AG09319 (cell line): ENCODE results near the gene MRPL58.
"Not testable (repeated sequence)": the region's sequence is repeated elsewhere in the genome, so short reads cannot be mapped to it uniquely, and the experiment has no call there.

ENCODE experiments used
- DNase-seq: peaks from one replicate; pipeline ENCODE4 v3.0.0-alpha.2; 2010; ENCODE audit warnings: low read depth; ENCODE audit errors: extremely low read depth
- CTCF ChIP-seq: IDR thresholded peaks from 2 replicates; pipeline ENCODE4 v1.5.1; 2011; ENCODE audit warnings: low read depth, mild to moderate bottlenecking, inconsistent platforms, low read length, moderate library complexity

The MRPL58 gene

GRCh38 chr17:75019146-75019545, 6.7 kb downstream of the MRPL58 start:
- DNase-seq: no peak
- no peak for TF ChIP-seq CTCF

GRCh38 chr17:75019710-75020109, 7.2 kb downstream of the MRPL58 start:
- no peak for TF ChIP-seq CTCF
- no peak for DNase-seq

GRCh38 chr17:75020331-75021110, 8.1 kb downstream of the MRPL58 start:
- no peak for TF ChIP-seq CTCF
- DNase-seq: no peak

GRCh38 chr17:75024686-75025397, 12.4 kb downstream of the MRPL58 start:
- TF ChIP-seq CTCF: no peak
- DNase-seq: no peak

- not testable (repeated sequence) for DNase-seq
Measured at GRCh38 chr17:75025398-75025734, 12.9 kb downstream of the MRPL58 start.

- not testable (repeated sequence) for DNase-seq
Measured at GRCh38 chr17:75026650-75027049, 14.2 kb downstream of the MRPL58 start.

- no peak for DNase-seq
- TF ChIP-seq CTCF: no peak
Measured at GRCh38 chr17:75030161-75030560, 17.7 kb downstream of the MRPL58 start.

- TF ChIP-seq CTCF: no peak
- no peak for DNase-seq
Measured at GRCh38 chr17:75031972-75032719, 19.7 kb downstream of the MRPL58 start.
